Osteocyte (in vitro differentiated cells): ENCODE measurements around the gene CENPX. TPM values are rescaled to one million over a fixed set of nuclear protein-coding genes. Genes with fewer than 3 reads are reported as not detected.

Experiments
- DNase-seq: peaks from one replicate; pipeline ENCODE4 v3.0.0; 2021; ENCODE audit warnings: mixed read lengths; ENCODE audit not compliant: unreplicated experiment; ENCODE audit errors: extremely low spot score
- H3K27ac Mint-ChIP-seq: one replicate; pipeline ENCODE4 v1.8.0; 2021; ENCODE audit warnings: mild to moderate bottlenecking, mixed read lengths; ENCODE audit not compliant: unreplicated experiment
- H3K27me3 Mint-ChIP-seq: one replicate; pipeline ENCODE4 v1.8.0; 2021; ENCODE audit warnings: mixed read lengths; ENCODE audit not compliant: unreplicated experiment
- H3K36me3 Mint-ChIP-seq: one replicate; pipeline ENCODE4 v1.8.0; 2021; ENCODE audit warnings: mixed read lengths; ENCODE audit not compliant: unreplicated experiment
- H3K4me1 Mint-ChIP-seq: one replicate; pipeline ENCODE4 v1.8.0; 2021; ENCODE audit warnings: mixed read lengths; ENCODE audit not compliant: unreplicated experiment
- H3K4me3 Mint-ChIP-seq: one replicate; pipeline ENCODE4 v1.8.0; 2021; ENCODE audit warnings: mild to moderate bottlenecking, moderate library complexity, mixed read lengths; ENCODE audit not compliant: unreplicated experiment
- H3K9me3 Mint-ChIP-seq: one replicate; pipeline ENCODE4 v1.8.0; 2021; ENCODE audit warnings: mixed read lengths; ENCODE audit not compliant: unreplicated experiment
- total RNA-seq: library from RNA; stranded (reverse); gene quantifications from 2 replicates; pipeline ENCODE4 v1.2.1, GENCODE V29; 2021
- TF ChIP-seq, protein P1 (sequence below): fragments of 200-600 bp; sonication (generic); IDR thresholded peaks from 2 replicates; pipeline ENCODE4 v1.5.0; 2021; ENCODE audit warnings: antibody characterized with exemption, mild to moderate bottlenecking, moderate library complexity

Gene CENPX
- total RNA-seq, 1 donor from 2014 or later, result 31.7 TPM

DNA sequence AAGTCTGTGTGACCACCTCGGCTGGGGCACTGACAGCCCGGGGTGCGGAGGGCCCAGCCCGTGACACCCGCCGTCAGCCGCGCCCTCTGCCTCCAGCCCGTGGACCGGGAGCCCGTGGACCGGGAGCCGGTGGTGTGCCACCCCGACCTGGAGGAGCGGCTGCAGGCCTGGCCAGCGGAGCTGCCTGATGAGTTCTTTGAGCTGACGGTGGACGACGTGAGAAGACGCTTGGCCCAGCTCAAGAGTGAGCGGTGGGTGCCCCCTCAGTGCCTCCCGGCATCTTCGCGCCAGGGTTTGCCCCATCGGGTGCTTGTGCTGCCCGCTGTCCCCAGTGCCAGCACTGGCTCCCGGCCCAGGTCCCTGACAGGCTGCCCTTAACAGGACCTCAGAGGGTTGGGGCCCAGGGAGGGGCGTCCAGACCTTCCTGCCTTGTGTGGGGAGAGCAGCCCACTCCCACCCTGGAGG is 13.7 kb downstream of the CENPX start:
- no peak for DNase-seq
- H3K27me3 Mint-ChIP-seq, result no peaks in the 10 kb centered on the region
- peaks cover 12% of the 10 kb centered on the region for H3K4me1 Mint-ChIP-seq
- H3K36me3 Mint-ChIP-seq, result no peaks in the 10 kb centered on the region
- TF ChIP-seq, protein P1, sequence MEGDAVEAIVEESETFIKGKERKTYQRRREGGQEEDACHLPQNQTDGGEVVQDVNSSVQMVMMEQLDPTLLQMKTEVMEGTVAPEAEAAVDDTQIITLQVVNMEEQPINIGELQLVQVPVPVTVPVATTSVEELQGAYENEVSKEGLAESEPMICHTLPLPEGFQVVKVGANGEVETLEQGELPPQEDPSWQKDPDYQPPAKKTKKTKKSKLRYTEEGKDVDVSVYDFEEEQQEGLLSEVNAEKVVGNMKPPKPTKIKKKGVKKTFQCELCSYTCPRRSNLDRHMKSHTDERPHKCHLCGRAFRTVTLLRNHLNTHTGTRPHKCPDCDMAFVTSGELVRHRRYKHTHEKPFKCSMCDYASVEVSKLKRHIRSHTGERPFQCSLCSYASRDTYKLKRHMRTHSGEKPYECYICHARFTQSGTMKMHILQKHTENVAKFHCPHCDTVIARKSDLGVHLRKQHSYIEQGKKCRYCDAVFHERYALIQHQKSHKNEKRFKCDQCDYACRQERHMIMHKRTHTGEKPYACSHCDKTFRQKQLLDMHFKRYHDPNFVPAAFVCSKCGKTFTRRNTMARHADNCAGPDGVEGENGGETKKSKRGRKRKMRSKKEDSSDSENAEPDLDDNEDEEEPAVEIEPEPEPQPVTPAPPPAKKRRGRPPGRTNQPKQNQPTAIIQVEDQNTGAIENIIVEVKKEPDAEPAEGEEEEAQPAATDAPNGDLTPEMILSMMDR, result no peak
- no peak overlapping the region for H3K27ac Mint-ChIP-seq
- H3K4me3 Mint-ChIP-seq, result no peak overlapping the region
- H3K9me3 Mint-ChIP-seq, result no peaks in the 10 kb centered on the region

DNA sequence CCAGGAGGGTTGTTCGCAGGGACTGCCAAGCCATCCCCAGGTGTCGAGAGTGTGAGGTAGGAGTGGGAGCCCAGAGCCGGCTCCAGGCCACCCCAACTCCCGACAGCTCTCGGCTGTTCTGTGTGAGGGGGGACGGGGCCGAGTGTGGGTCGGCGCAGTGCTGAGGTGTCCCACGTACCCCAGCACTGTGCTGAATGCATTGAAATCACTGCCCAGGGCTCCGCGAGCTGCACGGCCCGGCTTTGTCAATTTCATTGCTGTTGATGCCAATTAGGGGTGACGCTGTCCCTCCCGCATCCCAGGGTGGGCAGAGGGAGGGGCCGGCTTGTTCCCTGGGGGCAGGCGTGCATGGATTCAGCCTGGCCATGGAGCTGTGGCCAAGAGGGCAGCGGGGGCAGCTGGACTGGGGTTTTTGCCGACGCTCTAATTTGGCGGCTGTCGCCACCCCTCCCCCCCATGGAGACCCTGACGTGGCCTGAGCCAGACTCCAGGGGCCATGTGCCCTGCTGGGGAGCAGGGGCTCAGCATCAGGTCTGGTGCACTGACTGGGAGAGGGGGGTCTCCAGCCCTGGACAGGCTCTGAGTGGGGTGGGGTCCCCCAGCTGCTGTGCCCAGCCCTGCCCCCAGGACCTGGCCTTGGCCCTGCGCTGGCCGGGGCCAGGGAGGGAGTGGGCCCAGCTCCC is 14.3 kb downstream of the CENPX start:
- H3K4me1 Mint-ChIP-seq, result peaks cover 18% of the 10 kb centered on the region
- no peaks in the 10 kb centered on the region for H3K36me3 Mint-ChIP-seq
- no peak overlapping the region for H3K27ac Mint-ChIP-seq
- no peaks in the 10 kb centered on the region for H3K27me3 Mint-ChIP-seq
- DNase-seq, result no peak
- no peak overlapping the region for H3K4me3 Mint-ChIP-seq
- H3K9me3 Mint-ChIP-seq, result no peaks in the 10 kb centered on the region
- TF ChIP-seq, protein P1, result no peak

DNA sequence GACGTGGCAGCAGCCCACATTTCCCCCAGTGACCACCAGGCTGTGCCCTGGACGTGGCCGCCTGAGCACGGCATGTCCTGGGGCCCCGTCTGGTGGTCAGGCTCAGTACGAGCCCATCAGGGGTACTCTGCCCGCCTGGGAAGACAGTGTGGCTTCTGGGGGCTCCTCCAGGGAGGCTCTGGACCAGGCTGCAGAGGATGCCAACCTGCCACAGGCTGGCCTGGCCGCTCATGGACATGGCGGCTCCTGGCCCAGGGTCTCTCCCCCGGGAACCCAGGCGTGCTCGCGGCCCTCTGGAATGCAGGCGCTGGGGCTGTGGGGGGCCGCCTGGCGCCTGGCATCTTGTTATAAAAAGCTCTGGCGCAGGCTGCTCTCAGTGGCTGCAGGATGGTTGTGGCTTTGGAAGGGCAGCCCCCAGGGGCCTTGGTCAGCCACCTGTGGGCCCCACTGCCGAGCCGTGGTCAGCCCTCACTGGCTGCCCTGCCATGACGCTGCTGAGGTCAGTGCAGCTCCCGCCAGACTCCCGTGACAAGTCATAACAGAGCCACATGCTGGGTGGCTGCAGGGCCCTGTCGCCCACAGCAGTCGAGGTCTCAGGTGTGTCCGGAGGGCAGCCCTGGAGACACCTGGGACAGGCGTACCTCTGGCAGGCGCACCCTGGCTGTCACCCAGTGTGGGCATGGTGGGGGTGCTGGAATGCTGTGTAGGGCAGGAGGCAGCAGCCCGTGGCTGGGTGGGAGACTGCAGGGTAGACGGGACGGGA is 15.0 kb downstream of the CENPX start:
- Mint-ChIP-seq H3K27ac (no peak overlapping the region), H3K4me3 (no peak overlapping the region), H3K4me1 (peaks cover 19% of the 10 kb centered on the region), H3K27me3 (no peaks in the 10 kb centered on the region), H3K36me3 (no peaks in the 10 kb centered on the region), H3K9me3 (no peaks in the 10 kb centered on the region)
- TF ChIP-seq, protein P1, result no peak
- no peak for DNase-seq

DNA sequence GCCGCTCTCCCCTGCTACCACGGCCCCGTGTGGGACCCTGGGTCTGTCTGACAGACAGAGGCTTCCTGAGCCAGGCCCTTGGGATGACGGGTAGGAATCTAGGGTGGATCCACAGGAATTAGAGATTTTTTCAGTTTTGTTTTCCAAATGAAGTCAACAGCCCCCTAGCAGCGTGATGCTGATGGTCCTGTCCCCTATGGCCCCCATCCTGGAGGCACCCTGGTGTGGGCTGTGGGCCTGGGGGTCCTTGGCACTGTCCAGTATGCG is 15.5 kb downstream of the CENPX start:
- Mint-ChIP-seq H3K36me3 (no peaks in the 10 kb centered on the region), H3K27ac (no peak overlapping the region), H3K27me3 (no peaks in the 10 kb centered on the region), H3K4me1 (peaks cover 19% of the 10 kb centered on the region), H3K9me3 (no peaks in the 10 kb centered on the region), H3K4me3 (no peak overlapping the region)
- TF ChIP-seq, protein P1, result no peak
- no peak for DNase-seq

DNA sequence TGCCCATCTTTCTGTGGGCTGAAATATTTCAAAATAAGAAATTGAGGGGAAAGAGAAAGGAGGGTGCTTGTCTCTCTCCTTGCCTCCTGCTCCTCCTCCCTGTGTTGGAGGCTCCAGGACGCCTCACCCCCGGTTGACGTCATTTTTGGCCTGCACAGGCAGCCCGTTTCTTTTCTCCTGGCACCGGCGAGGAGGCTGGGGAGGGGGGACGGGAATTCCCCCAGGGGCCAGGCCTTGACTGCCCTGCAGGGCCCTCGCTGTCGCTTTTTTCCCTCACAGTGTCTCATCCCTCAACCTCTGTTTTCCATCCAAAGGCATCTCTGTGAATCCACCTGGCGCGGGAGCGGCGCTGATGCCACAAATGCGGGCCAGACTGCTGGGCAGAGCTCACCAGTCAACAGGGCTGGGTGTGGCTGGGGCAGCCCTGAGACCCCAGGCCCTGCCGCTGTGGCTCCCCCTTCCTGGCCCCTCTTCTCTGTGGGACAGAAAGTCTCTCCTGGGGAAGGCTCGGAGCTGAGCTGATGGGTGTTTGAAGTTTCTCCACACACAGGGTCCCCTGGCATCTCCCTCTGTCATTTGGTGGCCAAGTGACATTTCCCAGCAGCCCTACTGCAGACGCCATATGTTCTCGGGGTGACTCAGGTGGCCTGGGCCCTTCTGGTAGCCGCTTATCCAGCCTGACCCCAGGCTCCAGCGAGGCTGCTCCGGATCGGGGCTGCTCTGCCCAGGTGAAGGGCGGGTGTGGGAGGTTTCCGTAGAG is 16.0 kb downstream of the CENPX start:
- no peaks in the 10 kb centered on the region for H3K27me3 Mint-ChIP-seq
- TF ChIP-seq, protein P1, result no peak
- no peak overlapping the region for H3K27ac Mint-ChIP-seq
- peaks cover 19% of the 10 kb centered on the region for H3K4me1 Mint-ChIP-seq
- H3K4me3 Mint-ChIP-seq, result no peak overlapping the region
- no peaks in the 10 kb centered on the region for H3K9me3 Mint-ChIP-seq
- no peaks in the 10 kb centered on the region for H3K36me3 Mint-ChIP-seq
- DNase-seq, result no peak
